Neural progenitor cell (in vitro differentiated cells): Measurements from ENCODE around the gene PROB1.

Experiments used
- CTCF ChIP-seq: fragments of 200-600 bp; sonication (generic); IDR thresholded peaks from 2 replicates; pipeline ENCODE4 v1.5.1; 2017; ENCODE audit warnings: antibody characterized with exemption, mild to moderate bottlenecking
- EZH2 ChIP-seq: fragments of 200-600 bp; sonication (generic); IDR thresholded peaks from 2 replicates; pipeline ENCODE4 v1.6.1; 2017; ENCODE audit warnings: antibody characterized with exemption, mild to moderate bottlenecking, moderate library complexity
- EZH2phosphoT487 ChIP-seq: fragments of 200-600 bp; sonication (generic); IDR thresholded peaks from 2 replicates; pipeline ENCODE4 v1.6.1; 2017; ENCODE audit warnings: antibody characterized with exemption

- TF ChIP-seq EZH2phosphoT487 (no peak), CTCF (no peak), EZH2 (no peak)
Observed at GRCh38 chr5:139415869-139416268, 21.0 kb upstream of the PROB1 start.
